Tibial nerve (tissue), 4 donors: ENCODE measurements around the gene ANXA2. TPM values are rescaled to one million over a fixed set of nuclear protein-coding genes. Genes with fewer than 3 reads are reported as not detected.
"Not testable (repeated sequence)": the region's sequence is repeated elsewhere in the genome, so short reads cannot be mapped to it uniquely, and the experiment has no call there.

Source experiments
- DNase-seq, 2 donors: peaks; one replicate each; pipeline ENCODE4 v3.0.0-alpha.2; 2019; ENCODE audit warnings: low spot score in 2 of 2
- H3K27ac ChIP-seq, 4 donors: fragments of 200-600 bp; sonication (generic) in 3 of 4; one replicate each; pipeline ENCODE4 v1.5.1; 2017 to 2019; ENCODE audit warnings: mild to moderate bottlenecking in 1 of 4
- H3K27me3 ChIP-seq, 2 donors: fragments of 200-600 bp; sonication (generic) in 1 of 2; one replicate each; pipeline versions ENCODE4 v1.5.1 to v1.6.0; 2017 to 2019
- H3K36me3 ChIP-seq, 3 donors: fragments of 200-600 bp; sonication (generic); one replicate each; pipeline ENCODE4 v1.5.1; 2018 to 2019
- H3K4me1 ChIP-seq, 4 donors: fragments of 200-600 bp; sonication (generic) in 3 of 4; one replicate each; pipeline ENCODE4 v1.5.1; 2017 to 2019
- H3K4me3 ChIP-seq, 4 donors: fragments of 200-600 bp; sonication (generic) in 3 of 4; one replicate each; pipeline ENCODE4 v1.5.1; 2017 to 2019; ENCODE audit warnings: mild to moderate bottlenecking in 1 of 4, moderate library complexity in 1 of 4
- H3K9me3 ChIP-seq, 4 donors: fragments of 200-600 bp; sonication (generic) in 3 of 4; one replicate each; pipeline ENCODE4 v1.5.1; 2017 to 2019
- EP300 ChIP-seq, 2 donors: sonication (generic); formaldehyde crosslinking; IDR thresholded peaks; one replicate each; pipeline ENCODE4 v1.6.1; 2017; ENCODE audit warnings: antibody characterized with exemption in 2 of 2, mild to moderate bottlenecking in 1 of 2
- POLR2A ChIP-seq, 2 donors: fragments of 450-650 bp; IDR thresholded peaks; one replicate each; pipeline ENCODE4 v1.6.1; 2017; ENCODE audit warnings: antibody characterized with exemption in 2 of 2, mild to moderate bottlenecking in 2 of 2, moderate library complexity in 2 of 2
- WGBS, 2 donors: methylation state at CpG; one replicate each; pipeline ENCODE4 v1.1.5; 2018; 5-methylcytosine and 5-hydroxymethylcytosine counted together
- total RNA-seq, 4 donors: library from RNA; depleted of rRNA; stranded (reverse); fragments of >200 nt; gene quantifications; one replicate each; pipeline ENCODE4 v1.1.0, GENCODE V29; 2016
- TF ChIP-seq, protein P1 (sequence below), 5 experiments: fragments of 200-600 bp in 3 of 5; fragments of 450-650 bp in 2 of 5; sonication (generic) in 3 of 5; IDR thresholded peaks; one replicate each; pipeline ENCODE4 v1.5.1; 2016 to 2019; ENCODE audit warnings: antibody characterized with exemption in 5 of 5, mild to moderate bottlenecking in 3 of 5, moderate library complexity in 2 of 5

The ANXA2 gene
- total RNA-seq, 4 donors from 2014 or later, result 747 to 1,181 (median 1,009) TPM

- TF ChIP-seq POLR2A (IDR thresholded peaks at IDR 0.05), result no peak
- TF ChIP-seq, protein P1, sequence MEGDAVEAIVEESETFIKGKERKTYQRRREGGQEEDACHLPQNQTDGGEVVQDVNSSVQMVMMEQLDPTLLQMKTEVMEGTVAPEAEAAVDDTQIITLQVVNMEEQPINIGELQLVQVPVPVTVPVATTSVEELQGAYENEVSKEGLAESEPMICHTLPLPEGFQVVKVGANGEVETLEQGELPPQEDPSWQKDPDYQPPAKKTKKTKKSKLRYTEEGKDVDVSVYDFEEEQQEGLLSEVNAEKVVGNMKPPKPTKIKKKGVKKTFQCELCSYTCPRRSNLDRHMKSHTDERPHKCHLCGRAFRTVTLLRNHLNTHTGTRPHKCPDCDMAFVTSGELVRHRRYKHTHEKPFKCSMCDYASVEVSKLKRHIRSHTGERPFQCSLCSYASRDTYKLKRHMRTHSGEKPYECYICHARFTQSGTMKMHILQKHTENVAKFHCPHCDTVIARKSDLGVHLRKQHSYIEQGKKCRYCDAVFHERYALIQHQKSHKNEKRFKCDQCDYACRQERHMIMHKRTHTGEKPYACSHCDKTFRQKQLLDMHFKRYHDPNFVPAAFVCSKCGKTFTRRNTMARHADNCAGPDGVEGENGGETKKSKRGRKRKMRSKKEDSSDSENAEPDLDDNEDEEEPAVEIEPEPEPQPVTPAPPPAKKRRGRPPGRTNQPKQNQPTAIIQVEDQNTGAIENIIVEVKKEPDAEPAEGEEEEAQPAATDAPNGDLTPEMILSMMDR (IDR thresholded peaks at IDR 0.05), result no peak
- no peak for TF ChIP-seq EP300 (IDR thresholded peaks at IDR 0.05)
- DNase-seq, result no peak
- Histone ChIP-seq H3K36me3 (peaks cover 0 to 6% (median 0%) of the 10 kb centered on the region in 3 donors), H3K4me3 (no peak overlapping the region), H3K4me1 (peaks cover 0 to 11% (median 0%) of the 10 kb centered on the region in 4 donors), H3K9me3 (no peaks in the 10 kb centered on the region), H3K27ac (no peak overlapping the region), H3K27me3 (no peaks in the 10 kb centered on the region)
- WGBS, 2 donors, result 64 to 72% methylated on average over 9 of the region's 9 CpGs
Observed at GRCh38 chr15:60340207-60340921, 57.4 kb downstream of the ANXA2 start.

DNA sequence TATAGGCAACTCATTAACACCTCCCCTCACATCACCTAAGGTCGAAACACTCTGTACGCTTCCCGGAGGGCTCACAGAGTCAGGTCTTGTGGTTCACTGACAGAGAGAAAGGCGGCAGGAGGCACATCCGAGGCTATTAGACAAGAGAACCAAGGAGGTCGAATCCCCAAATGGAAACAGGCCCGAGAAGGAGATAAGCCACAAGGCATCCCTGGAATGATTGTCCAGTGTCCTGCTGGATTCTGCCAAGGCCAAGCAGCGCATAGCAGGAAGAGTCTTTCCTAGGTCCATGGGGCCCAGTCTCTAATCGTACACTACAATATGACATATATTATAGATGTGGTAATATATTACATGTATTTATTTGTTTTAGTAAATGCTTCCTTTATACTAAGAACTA is 58.5 kb downstream of the ANXA2 start:
- Histone ChIP-seq H3K4me1 (peaks cover 0 to 6% (median 0%) of the 10 kb centered on the region in 4 donors), H3K27ac (no peak overlapping the region), H3K4me3 (no peak overlapping the region), H3K27me3 (no peaks in the 10 kb centered on the region), H3K36me3 (no peaks in the 10 kb centered on the region), H3K9me3 (no peaks in the 10 kb centered on the region)
- TF ChIP-seq EP300 (IDR thresholded peaks at IDR 0.05) (no peak), POLR2A (IDR thresholded peaks at IDR 0.05) (no peak)
- TF ChIP-seq, protein P1 (IDR thresholded peaks at IDR 0.05), result no peak
- DNase-seq, result no peak
- WGBS, 2 donors, result 81 to 86% methylated on average over 9 of the region's 9 CpGs

GRCh38 chr15:60338810-60339209 is 59.0 kb downstream of the ANXA2 start:
- Histone ChIP-seq H3K4me1 (peaks cover 0 to 6% (median 0%) of the 10 kb centered on the region in 4 donors), H3K9me3 (no peaks in the 10 kb centered on the region), H3K4me3 (no peak overlapping the region), H3K27me3 (no peaks in the 10 kb centered on the region), H3K27ac (no peak overlapping the region), H3K36me3 (no peaks in the 10 kb centered on the region)
- no peak for DNase-seq
- WGBS, 2 donors, result 77 to 86% methylated on average over 3 of the region's 3 CpGs
- TF ChIP-seq, protein P1 (IDR thresholded peaks at IDR 0.05), result no peak
- TF ChIP-seq POLR2A (IDR thresholded peaks at IDR 0.05), result no peak
- TF ChIP-seq EP300 (IDR thresholded peaks at IDR 0.05), result no peak

DNA sequence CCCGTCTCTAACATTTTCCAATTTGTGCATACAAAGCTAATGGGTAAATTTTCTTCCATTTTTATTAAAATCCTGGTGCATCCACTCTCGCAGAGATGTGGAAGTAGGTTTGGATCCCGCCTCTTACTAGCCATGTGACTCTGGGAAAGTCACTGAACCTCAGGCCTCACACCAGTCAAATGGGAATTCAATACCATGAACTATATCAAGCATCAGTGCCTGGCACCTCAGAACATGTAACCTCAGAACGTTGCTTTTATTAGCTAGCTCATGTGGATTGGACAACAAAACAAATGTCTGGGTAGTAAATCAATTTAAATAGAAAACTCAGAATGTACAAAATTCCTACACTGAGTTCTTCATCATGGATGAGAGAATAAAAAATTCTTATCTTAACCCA is 60.7 kb downstream of the ANXA2 start:
- no peak overlapping the region for H3K27ac ChIP-seq
- no peak for DNase-seq
- 76 to 79% methylated on average over 4 of the region's 4 CpGs for WGBS, 2 donors
- no peak for TF ChIP-seq EP300 (IDR thresholded peaks at IDR 0.05)
- TF ChIP-seq, protein P1 (IDR thresholded peaks at IDR 0.05), result no peak
- no peak for TF ChIP-seq POLR2A (IDR thresholded peaks at IDR 0.05)
- H3K36me3 ChIP-seq, result no peaks in the 10 kb centered on the region
- no peaks in the 10 kb centered on the region for H3K27me3 ChIP-seq
- no peaks in the 10 kb centered on the region for H3K4me1 ChIP-seq
- no peaks in the 10 kb centered on the region for H3K9me3 ChIP-seq
- H3K4me3 ChIP-seq, result no peak overlapping the region

DNA sequence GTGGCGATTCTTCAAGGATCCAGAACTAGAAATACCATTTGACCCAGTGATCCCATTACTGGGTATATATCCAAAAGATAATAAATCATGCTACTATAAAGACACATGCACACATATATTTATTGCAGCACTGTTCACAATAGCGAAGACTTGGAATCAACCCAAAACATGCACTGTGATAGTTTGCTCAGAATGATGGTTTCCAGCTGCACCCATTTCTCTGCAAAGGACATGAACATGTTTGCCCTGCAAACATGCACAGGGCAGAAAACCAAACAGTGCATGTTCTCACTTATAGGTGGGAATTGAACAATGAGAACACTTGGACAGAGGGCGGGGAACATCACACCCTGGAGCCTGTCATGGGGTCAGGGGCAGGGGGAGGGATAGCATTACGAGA is 62.5 kb downstream of the ANXA2 start:
- not testable (repeated sequence) for H3K4me1 ChIP-seq, H3K4me3 ChIP-seq, DNase-seq, H3K36me3 ChIP-seq, H3K9me3 ChIP-seq, H3K27ac ChIP-seq, H3K27me3 ChIP-seq
- WGBS, 2 donors, result 66 to 67% methylated on average over 4 of the region's 4 CpGs
